Pancreas (tissue), 10 donors: ENCODE data around the gene TET3. TPM values are rescaled to one million over a fixed set of nuclear protein-coding genes. Genes with fewer than 3 reads are reported as not detected.

ENCODE experiments used
- ATAC-seq, 4 donors: fragments of 200-7000 bp; cut with Tn5 transposase; one replicate each; pipeline versions ENCODE4 v1.8.0 to v1.9.1; 2020; ENCODE audit warnings: mild to moderate bottlenecking in 4 of 4, moderate library complexity in 4 of 4
- DNase-seq, 6 donors: peaks; one replicate each; pipeline ENCODE4 v3.0.0-alpha.2; 2020
- FAIRE-seq: peaks from 2 replicates; lab custom pipeline; 2012; peaks lifted over from hg19 to GRCh38; lab: Jason Lieb, UNC
- H3K27ac ChIP-seq, 4 donors: fragments of 200-600 bp; sonication (generic); 1 replicate in 3 of 4; 2 replicates in 1 of 4; pipeline versions ENCODE4 v1.5.0 to v1.8.0; 2020
- H3K27me3 ChIP-seq, 4 donors: fragments of 200-600 bp; one replicate each; pipeline ENCODE4 v1.8.0; 2021
- H3K36me3 ChIP-seq, 3 donors: fragments of 200-600 bp; sonication (generic) in 1 of 3; one replicate each; pipeline versions ENCODE4 v1.5.0 to v1.8.0; 2020 to 2021
- H3K4me1 ChIP-seq, 3 donors: fragments of 200-600 bp; one replicate each; pipeline ENCODE4 v1.8.0; 2021
- H3K4me3 ChIP-seq, 4 donors: fragments of 200-600 bp; sonication (generic) in 2 of 4; one replicate each; pipeline versions ENCODE4 v1.5.0 to v1.8.0; 2020 to 2021
- H3K9me3 ChIP-seq, 4 donors: fragments of 200-600 bp; one replicate each; pipeline ENCODE4 v1.8.0; 2021
- WGBS, 2 donors: extraction: QIAGEN DNeasy Blood & Tissue Kit; methylation state at CpG; one replicate each; pipeline ENCODE4 v1.1.7; 2013; 5-methylcytosine and 5-hydroxymethylcytosine counted together
- intact Hi-C, 3 donors: fragments of 100-400 bp; cut with DNase I; formaldehyde crosslinking; loops; one replicate each; pipeline versions ENCODE4 v1.11.1 to v1.14.2; 2022
- polyA plus RNA-seq, 2 donors: library from polyadenylated mRNA; stranded (reverse); fragments of 200-250 nt; gene quantifications; one replicate each; pipeline ENCODE4 v1.2.3, GENCODE V29; 2013
- total RNA-seq, 6 donors: library from RNA; stranded (reverse); fragmentation: NEBNext Ultra II Directional in 4 of 6; extraction: Animal tissue kit (Norgen Biotek cat#: 25700) in 4 of 6; gene quantifications; one replicate each; pipeline versions ENCODE4 v1.2.1 to v1.2.4, GENCODE V29; 2021 to 2023
- TF ChIP-seq, protein P1 (sequence below), 4 donors: fragments of 200-600 bp; sonication (generic) in 3 of 4; IDR thresholded peaks; one replicate each; pipeline versions ENCODE4 v1.5.0 to v1.8.0; 2021; ENCODE audit warnings: antibody characterized with exemption in 4 of 4
- donor health status: healthy with polysubstance abuse.
- donor health status: DM: no; HTN: no; CAD: no; lungs with moderate emphysema.
- donor health status: DM: no; HTN: no; CAD: no.
- donor health status: control.
- donor health status: control.
- donor health status: Bipolar disorder and iron deficiency.
- donor health status: DM: yes; HTN: yes; CAD: no.
- donor health status: DM: no; HTN: no; CAD: no.
- donor health status: DM: no; HTN: no; CAD: no.
- donor health status: DM: yes; HTN: yes; CAD: no.

Gene TET3
- total and polyA plus RNA-seq, 8 donors: 1.5 to 8.6 (median 4.8) TPM

DNA sequence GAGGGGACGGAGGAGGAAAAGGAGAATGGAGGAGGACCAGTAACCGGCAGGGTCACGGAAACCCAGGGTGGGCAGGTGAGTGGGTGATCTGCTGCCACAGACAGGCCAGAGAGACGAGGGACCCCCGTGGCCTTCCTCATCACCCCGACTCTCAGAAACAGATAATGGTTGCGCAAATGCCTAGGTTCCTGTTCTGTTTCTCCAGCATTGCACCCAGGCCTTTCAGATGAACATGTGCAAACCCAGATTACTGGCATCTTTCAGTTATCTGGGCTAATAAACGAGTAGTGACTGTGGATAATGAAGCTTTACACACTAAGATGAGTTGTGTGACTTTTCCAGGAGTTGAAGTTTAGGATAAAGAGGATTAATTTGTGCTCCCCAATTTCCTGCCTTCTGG, 46.5 kb downstream of the TET3 start:
- no peak for FAIRE-seq

DNA sequence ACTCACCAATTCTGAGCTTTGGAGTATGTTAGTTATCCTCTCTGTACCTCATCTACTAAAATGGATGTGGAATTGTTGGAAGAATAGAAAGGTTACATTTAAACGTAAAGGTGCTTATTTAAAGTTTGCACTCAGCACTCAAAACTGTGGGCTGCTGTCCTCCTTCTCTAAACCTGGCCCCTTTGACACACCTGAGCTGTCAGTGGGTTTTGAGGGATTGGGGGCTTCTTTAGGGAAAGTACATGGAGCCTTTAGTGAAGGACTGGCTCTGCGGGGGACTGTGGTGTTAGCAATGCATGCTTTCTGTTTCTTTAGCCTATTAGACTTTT, 47.2 kb downstream of the TET3 start:
- intact Hi-C loops: no loop called here
- Histone ChIP-seq H3K27ac (no peak overlapping the region), H3K4me1 (no peaks in the 10 kb centered on the region), H3K9me3 (no peaks in the 10 kb centered on the region), H3K27me3 (no peaks in the 10 kb centered on the region), H3K36me3 (no peaks in the 10 kb centered on the region), H3K4me3 (no peak overlapping the region)
- 82 to 85% methylated on average over 2 of the region's 2 CpGs for WGBS, 2 donors
- TF ChIP-seq, protein P1, sequence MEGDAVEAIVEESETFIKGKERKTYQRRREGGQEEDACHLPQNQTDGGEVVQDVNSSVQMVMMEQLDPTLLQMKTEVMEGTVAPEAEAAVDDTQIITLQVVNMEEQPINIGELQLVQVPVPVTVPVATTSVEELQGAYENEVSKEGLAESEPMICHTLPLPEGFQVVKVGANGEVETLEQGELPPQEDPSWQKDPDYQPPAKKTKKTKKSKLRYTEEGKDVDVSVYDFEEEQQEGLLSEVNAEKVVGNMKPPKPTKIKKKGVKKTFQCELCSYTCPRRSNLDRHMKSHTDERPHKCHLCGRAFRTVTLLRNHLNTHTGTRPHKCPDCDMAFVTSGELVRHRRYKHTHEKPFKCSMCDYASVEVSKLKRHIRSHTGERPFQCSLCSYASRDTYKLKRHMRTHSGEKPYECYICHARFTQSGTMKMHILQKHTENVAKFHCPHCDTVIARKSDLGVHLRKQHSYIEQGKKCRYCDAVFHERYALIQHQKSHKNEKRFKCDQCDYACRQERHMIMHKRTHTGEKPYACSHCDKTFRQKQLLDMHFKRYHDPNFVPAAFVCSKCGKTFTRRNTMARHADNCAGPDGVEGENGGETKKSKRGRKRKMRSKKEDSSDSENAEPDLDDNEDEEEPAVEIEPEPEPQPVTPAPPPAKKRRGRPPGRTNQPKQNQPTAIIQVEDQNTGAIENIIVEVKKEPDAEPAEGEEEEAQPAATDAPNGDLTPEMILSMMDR (IDR thresholded peaks at IDR 0.05): no peak
- ATAC-seq: no peak
- FAIRE-seq: no peak
- DNase-seq: no peak

More for the DNA sequence above, 46.5 kb downstream of the TET3 start:
- no peak for ATAC-seq
- Histone ChIP-seq H3K4me3 (no peak overlapping the region), H3K27ac (no peak overlapping the region), H3K27me3 (no peaks in the 10 kb centered on the region), H3K36me3 (no peaks in the 10 kb centered on the region), H3K9me3 (no peaks in the 10 kb centered on the region), H3K4me1 (no peaks in the 10 kb centered on the region)
- intact Hi-C loops: no loop called here
- TF ChIP-seq, protein P1 (IDR thresholded peaks at IDR 0.05): no peak
- 81 to 85% methylated on average over 8 of the region's 8 CpGs for WGBS, 2 donors
- DNase-seq: no peak

DNA sequence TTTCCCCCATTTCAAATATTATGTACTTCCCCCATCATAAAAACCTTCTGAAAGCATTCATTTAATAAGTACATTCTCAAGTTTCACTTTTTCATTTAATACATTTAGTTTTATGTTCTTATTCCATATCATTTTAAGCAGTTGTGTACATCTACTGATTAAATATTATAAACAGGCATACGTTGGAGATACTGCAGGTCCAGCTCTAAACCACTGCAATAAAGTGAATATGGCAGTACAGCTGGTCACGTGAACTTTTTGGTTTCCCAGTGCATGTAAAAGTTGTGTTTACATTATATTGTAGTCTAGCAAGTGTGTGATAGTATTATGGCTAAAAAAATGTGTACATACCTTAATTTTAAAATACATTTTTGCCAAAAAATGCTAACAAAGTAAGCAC, 48.7 kb downstream of the TET3 start:
- TF ChIP-seq, protein P1 (IDR thresholded peaks at IDR 0.05): no peak
- ATAC-seq (no peak), DNase-seq (no peak), FAIRE-seq (no peak)
- Histone ChIP-seq H3K4me3 (no peak overlapping the region), H3K27ac (no peak overlapping the region), H3K9me3 (no peaks in the 10 kb centered on the region), H3K27me3 (no peaks in the 10 kb centered on the region), H3K4me1 (no peaks in the 10 kb centered on the region), H3K36me3 (no peaks in the 10 kb centered on the region)
- intact Hi-C loops: no loop called here
- WGBS, 2 donors: 68 to 72% methylated on average over 2 of the region's 2 CpGs

Other genes starting within 250 kb of the TET3 start
- 10 to 100 TPM; 10.1 to 14.6 (median 11.7) TPM for gene TPRKB, start 247.6 kb upstream of the TET3 start, total RNA-seq
- gene TPRKB, start 247.6 kb upstream of the TET3 start, polyA plus RNA-seq: 10 to 100 TPM; 30.6 to 31.0 TPM
- 10 to 100 TPM in 1 of 6 donors, 1 to 10 TPM in 5; 4.7 to 12.1 (median 6.8) TPM for gene DUSP11, start 204.8 kb upstream of the TET3 start, total RNA-seq
- 10 to 100 TPM in 1 of 2 donors, 1 to 10 TPM in 1; 7.3 to 11.7 TPM for gene DUSP11, start 204.8 kb upstream of the TET3 start, polyA plus RNA-seq
- not detected for gene C2orf78, start 200.7 kb upstream of the TET3 start, total RNA-seq
- not detected for gene C2orf78, start 200.7 kb upstream of the TET3 start, polyA plus RNA-seq
- gene STAMBP, start 155.9 kb upstream of the TET3 start, total RNA-seq: 10 to 100 TPM; 11.7 to 24.4 (median 13.2) TPM
- 10 to 100 TPM in 1 of 2 donors, 1 to 10 TPM in 1; 9.8 to 16.7 TPM for gene STAMBP, start 155.9 kb upstream of the TET3 start, polyA plus RNA-seq
- 1 to 10 TPM in 3 of 6 donors, under 1 TPM in 3; 0.28 to 2.2 (median 0.91) TPM for gene ACTG2, start 91.9 kb upstream of the TET3 start, total RNA-seq
- gene ACTG2, start 91.9 kb upstream of the TET3 start, polyA plus RNA-seq: 10 to 100 TPM in 1 of 2 donors, 1 to 10 TPM in 1; 9.9 to 76.3 TPM
- gene DGUOK, start 58.0 kb upstream of the TET3 start, total RNA-seq: 10 to 100 TPM; 13.1 to 19.3 (median 15.2) TPM
- 10 to 100 TPM; 30.6 to 47.0 TPM for gene DGUOK, start 58.0 kb upstream of the TET3 start, polyA plus RNA-seq
- 10 to 100 TPM in 5 of 6 donors, 1 to 10 TPM in 1; 7.2 to 17.5 (median 14.8) TPM for gene BOLA3, start 163.0 kb downstream of the TET3 start, total RNA-seq
- gene BOLA3, start 163.0 kb downstream of the TET3 start, polyA plus RNA-seq: 10 to 100 TPM; 29.7 to 32.5 TPM
- gene MOB1A, start 194.0 kb downstream of the TET3 start, total RNA-seq: 10 to 100 TPM; 16.1 to 53.3 (median 25.8) TPM
- 10 to 100 TPM in 1 of 2 donors, 1 to 10 TPM in 1; 7.8 to 12.2 TPM for gene MOB1A, start 194.0 kb downstream of the TET3 start, polyA plus RNA-seq
- gene MTHFD2, start 213.7 kb downstream of the TET3 start, total RNA-seq: 100 to 1,000 TPM in 1 of 6 donors, 10 to 100 TPM in 5; 23.7 to 288 (median 31.9) TPM
- gene MTHFD2, start 213.7 kb downstream of the TET3 start, polyA plus RNA-seq: 10 to 100 TPM; 10.2 to 14.3 TPM